BJ (cell line): Measurements from ENCODE around the gene KIAA0513. TPM values are rescaled to one million over a fixed set of nuclear protein-coding genes. Genes with fewer than 3 reads are reported as not detected.

ENCODE experiments used
- CTCF ChIA-PET: fragments of 350-600 bp; formaldehyde crosslinking; extraction: SDS; loops from one replicate; lab custom pipeline; 2021; ENCODE audit warnings: antibody characterized with exemption, inconsistent platforms; lab: Yijun Ruan, JAX
- POLR2A ChIA-PET: fragments of 300-600 bp; sonication (Branson Sonifier 250); formaldehyde crosslinking; extraction: SDS; loops from one replicate; lab custom pipeline; 2021; ENCODE audit warnings: antibody characterized with exemption; lab: Charles Lee
- DNase-seq: peaks from one replicate; pipeline ENCODE4 v3.0.0-alpha.2; 2011; ENCODE audit warnings: low read depth
- H3K27me3 ChIP-seq: 2 replicates; pipeline ENCODE4 v1.6.0; 2011; ENCODE audit warnings: low read length; ENCODE audit not compliant: control insufficient read depth, insufficient read depth
- H3K36me3 ChIP-seq: 2 replicates; pipeline ENCODE4 v1.5.1; 2011; ENCODE audit warnings: low read length; ENCODE audit not compliant: control insufficient read depth, insufficient read depth
- H3K4me3 ChIP-seq: 2 replicates; pipeline ENCODE4 v1.5.1; 2011; ENCODE audit warnings: low read depth, mild to moderate bottlenecking, control low read depth, low read length
- CTCF ChIP-seq: IDR thresholded peaks from 2 replicates; pipeline ENCODE4 v1.5.1; 2011; ENCODE audit warnings: low read depth, mild to moderate bottlenecking, control low read depth, inconsistent platforms, low read length, moderate library complexity; ENCODE audit not compliant: insufficient read depth
- polyA plus RNA-seq: library from polyadenylated mRNA; depleted of rRNA; stranded (reverse); fragments of >200 nt; gene quantifications from 2 replicates; pipeline ENCODE4 v1.2.3, GENCODE V29; 2011

Gene KIAA0513
- polyA plus RNA-seq, 1 experiment: 6.6 TPM

GRCh38 chr16:85091522-85091910, 63.9 kb downstream of the KIAA0513 start:
- H3K27me3 ChIP-seq: peaks cover 2% of the 10 kb centered on the region; the same call in 1 of the 2 replicates
- DNase-seq: no peak
- ChIA-PET CTCF (interaction anchor here (1.3 to 1.4 kb wide), 3 partner anchors 9 to 120 kb away, joined by 3 to 5 read pairs (median 4); no protein-coding TSS in a partner anchor), POLR2A (no interaction called here)
- H3K36me3 ChIP-seq: no peaks in the 10 kb centered on the region
- H3K4me3 ChIP-seq: no peak overlapping the region
- no peak for TF ChIP-seq CTCF

GRCh38 chr16:85092309-85092708, 64.7 kb downstream of the KIAA0513 start:
- Histone ChIP-seq H3K27me3 (peaks cover 3% of the 10 kb centered on the region; the same call in 1 of the 2 replicates), H3K4me3 (no peak overlapping the region), H3K36me3 (no peaks in the 10 kb centered on the region)
- ChIA-PET CTCF (interaction anchor here (1.3 to 1.4 kb wide), 2 partner anchors 9 to 121 kb away, joined by 3 to 4 read pairs; no protein-coding TSS in a partner anchor), POLR2A (no interaction called here)
- no peak for DNase-seq
- no peak for TF ChIP-seq CTCF

DNA sequence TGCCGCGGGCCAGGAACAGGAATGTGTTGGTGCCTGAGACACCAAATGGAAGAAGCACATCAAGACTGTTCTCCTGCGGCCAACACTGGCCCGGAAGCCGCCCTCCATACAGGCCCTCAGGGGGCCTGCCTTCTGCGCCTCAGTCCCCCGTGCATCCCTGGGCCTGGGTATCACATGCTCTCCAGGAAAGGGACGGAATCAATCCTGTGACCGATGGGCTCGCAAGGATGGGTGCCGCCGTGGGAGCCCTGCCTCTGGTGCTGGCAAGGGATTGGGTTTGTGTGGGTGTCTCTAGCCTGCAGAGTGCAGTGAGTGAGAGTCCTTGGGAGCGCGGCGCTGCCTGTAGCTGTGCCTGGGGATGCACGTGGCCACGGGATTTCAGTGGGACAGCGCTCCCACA, 65.3 kb downstream of the KIAA0513 start:
- DNase-seq: no peak
- TF ChIP-seq CTCF: no peak
- H3K4me3 ChIP-seq: no peak overlapping the region
- ChIA-PET CTCF (interaction anchor here (1.4 kb wide), 1 partner anchor 8 kb away, joined by 3 read pairs; no protein-coding TSS in a partner anchor), POLR2A (no interaction called here)
- no peaks in the 10 kb centered on the region for H3K36me3 ChIP-seq
- peaks cover 3% of the 10 kb centered on the region; the same call in 1 of the 2 replicates for H3K27me3 ChIP-seq

DNA sequence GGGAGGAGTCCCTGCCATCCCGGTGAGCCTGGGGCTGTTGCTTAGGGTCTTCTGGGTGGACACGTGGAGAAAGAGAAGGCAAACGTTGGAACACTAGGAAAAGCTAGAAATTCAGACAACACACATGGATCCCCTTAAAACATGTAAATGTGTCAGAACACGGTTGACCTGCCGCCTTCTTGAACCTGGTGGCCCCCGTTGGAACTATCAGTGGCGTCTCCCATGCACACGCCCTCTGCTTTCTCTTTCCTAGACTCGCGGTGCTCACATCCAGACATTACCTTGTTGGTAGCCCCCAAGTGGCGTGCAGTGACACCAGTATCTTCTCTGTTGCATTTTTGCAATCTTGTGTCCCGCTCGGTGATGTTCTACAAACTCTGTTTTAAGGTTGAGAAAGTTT, 66.1 kb downstream of the KIAA0513 start:
- H3K4me3 ChIP-seq: no peak overlapping the region
- no peak for TF ChIP-seq CTCF
- ChIA-PET CTCF (no interaction called here), POLR2A (no interaction called here)
- no peak for DNase-seq
- no peaks in the 10 kb centered on the region for H3K36me3 ChIP-seq
- peaks cover 6% of the 10 kb centered on the region for H3K27me3 ChIP-seq

GRCh38 chr16:85094176-85094805, 66.7 kb downstream of the KIAA0513 start:
- CTCF ChIA-PET: no interaction called here
- TF ChIP-seq CTCF: no peak
- Histone ChIP-seq H3K27me3 (peaks cover 6% of the 10 kb centered on the region), H3K4me3 (no peak overlapping the region), H3K36me3 (no peaks in the 10 kb centered on the region)
- no peak for DNase-seq
- POLR2A ChIA-PET: no interaction called here
